K562 (cell line): ENCODE results near the gene SLC26A11. TPM values are rescaled to one million over a fixed set of nuclear protein-coding genes. Genes with fewer than 3 reads are reported as not detected.
A peak's percentile ranks its signal among the peaks of the same experiment; 100 is the strongest.

ENCODE experiments used
- ARID4B ChIP-seq: sonication (generic); formaldehyde crosslinking; IDR thresholded peaks from 2 replicates; pipeline ENCODE4 v1.8.0; 2022; ENCODE audit warnings: mild to moderate bottlenecking, missing genetic modification reagents
- ASH1L ChIP-seq: fragments of 450-650 bp; IDR thresholded peaks from 2 replicates; pipeline ENCODE4 v1.6.1; 2018; ENCODE audit warnings: borderline replicate concordance, mild to moderate bottlenecking, low read depth; ENCODE audit not compliant: partially characterized antibody
- C11orf30 ChIP-seq: fragments of 450-650 bp; IDR thresholded peaks from 2 replicates; pipeline ENCODE4 v1.6.1; 2016; ENCODE audit warnings: low read depth, mild to moderate bottlenecking
- ESRRB ChIP-seq: fragments of 250-450 bp; sonication (Bioruptor Pico); IDR thresholded peaks from 2 replicates; pipeline ENCODE4 v1.5.0; 2020; ENCODE audit warnings: mild to moderate bottlenecking, moderate library complexity, borderline replicate concordance
- GMEB1 ChIP-seq: fragments of 250-450 bp; sonication (Bioruptor Pico); IDR thresholded peaks from 2 replicates; pipeline ENCODE4 v1.4.0; 2020; ENCODE audit warnings: mild to moderate bottlenecking
- RCOR1 ChIP-seq, 2 experiments: IDR thresholded peaks; 2 replicates each; pipeline ENCODE4 v1.6.1; 2012; ENCODE audit warnings: low read depth in 2 of 2, low read length in 2 of 2, borderline replicate concordance in 1 of 2, improper control_type of control experiment in 1 of 2
- RUNX1 ChIP-seq: sonication (generic); IDR thresholded peaks from 2 replicates; pipeline ENCODE4 v1.6.1; 2016; ENCODE audit warnings: antibody characterized with exemption, low read depth
- SLC30A9 ChIP-seq: fragments of 250-450 bp; sonication (Bioruptor Pico); IDR thresholded peaks from 2 replicates; pipeline ENCODE4 v1.8.0; 2022; ENCODE audit warnings: mild to moderate bottlenecking, moderate library complexity
- SMARCC2 ChIP-seq: fragments of 450-650 bp; IDR thresholded peaks from 2 replicates; pipeline ENCODE4 v1.6.1; 2017; ENCODE audit warnings: antibody characterized with exemption, moderate library complexity, mild to moderate bottlenecking, low read depth
- ZNF318 ChIP-seq, 2 experiments: fragments of 450-650 bp; IDR thresholded peaks; 2 replicates each; pipeline ENCODE4 v1.6.1; 2016; ENCODE audit warnings: mild to moderate bottlenecking in 2 of 2, borderline replicate concordance in 1 of 2, low read depth in 1 of 2, moderate library complexity in 1 of 2
- ZNF507 ChIP-seq: conservative IDR thresholded peaks from 2 replicates; pipeline ENCODE4 v1.6.1; 2017; ENCODE audit warnings: missing genetic modification characterization, missing compliant biosample characterization
- ZNF780A ChIP-seq: fragments of 250-450 bp; sonication (Bioruptor Pico); IDR thresholded peaks from 2 replicates; pipeline ENCODE4 v1.5.0; 2021; ENCODE audit warnings: mild to moderate bottlenecking
- polyA plus RNA-seq, 8 experiments: library from polyadenylated mRNA; depleted of rRNA in 4 of 8; stranded (reverse) in 5 of 8; unstranded in 3 of 8; fragments of >200 nt; fragmentation: Nextera tagmentation in 2 of 8; fragmentation: Illumina TruSeq in 1 of 8; extraction: Ambion mirVana in 2 of 8; extraction: Trizol in 1 of 8; gene quantifications; 2 replicates each; pipeline versions ENCODE4 v1.2.1 to v1.2.3, GENCODE V29; 2011 to 2014; ENCODE audit warnings: inconsistent platforms in 1 of 8, missing spikeins in 1 of 8
- total RNA-seq, 7 experiments: library from RNA; depleted of rRNA in 6 of 7; stranded (reverse); fragments of >200 nt in 6 of 7; fragmentation: Illumina TruSeq in 2 of 7; extraction: Trizol in 2 of 7; gene quantifications; 2 replicates each; pipeline versions ENCODE4 v1.2.1 to v1.2.3, GENCODE V29; 2011 to 2021; ENCODE audit warnings: low replicate concordance in 1 of 7

Gene SLC26A11
- total and polyA plus RNA-seq, 9 of the 15 experiments (the other 6 are each of a cell fraction or from before 2014, with no cell fraction given): 0.06 to 3.1 (median 1.2) TPM; not detected in 1

- TF ChIP-seq ZNF318 (IDR thresholded peaks at IDR 0.05; ENCODE audit: borderline replicate concordance in 1 of 2, low read depth in 1 of 2) (peak in 1 of 2 experiments; percentile 77; a peak in 1 of 4 replicates), C11orf30 (peak; percentile 99), ASH1L (no peak), SLC30A9 (CRISPR knock-in tag) (no peak), ESRRB (CRISPR knock-in tag) (no peak), ZNF507 (tag) (no peak), ZNF780A (CRISPR knock-in tag) (no peak), RCOR1 (IDR thresholded peaks at IDR 0.05; ENCODE audit: borderline replicate concordance in 1 of 2, low read depth in 2 of 2, low read length in 2 of 2) (peak in 1 of 2 experiments; percentile 69; a peak in 1 of 4 replicates), ARID4B (CRISPR knock-in tag) (peak; percentile 31; the same call in 1 of the 2 replicates), RUNX1 (no peak), GMEB1 (peak; percentile 58), SMARCC2 (peak; percentile 92)
Observed at GRCh38 chr17:80254396-80255251, 34.4 kb downstream of the SLC26A11 start (continued).
